MCF 10A (cell line): ENCODE measurements around the gene ASTN2. TPM values are rescaled to one million over a fixed set of nuclear protein-coding genes. Genes with fewer than 3 reads are reported as not detected.

Source experiments
- BruUV-seq: library from RNA; stranded (reverse); fragments of 400-500 nt; replicated peaks from 2 replicates; lab custom pipeline; 2021; lab: Mats Ljungman, UMichigan
- CTCF ChIA-PET: fragments of 300-600 bp; sonication (Branson Sonifier 250); formaldehyde crosslinking; extraction: SDS; loops from one replicate; lab custom pipeline; 2021; ENCODE audit warnings: antibody characterized with exemption, inconsistent platforms; lab: Yijun Ruan, JAX
- POLR2A ChIA-PET: fragments of 300-600, 350-650 bp; sonication (Branson Sonifier 250); formaldehyde crosslinking; extraction: SDS; loops from one replicate; lab custom pipeline; 2020; ENCODE audit warnings: antibody characterized with exemption, inconsistent platforms; lab: Yijun Ruan, JAX
- DNase-seq: peaks from one replicate; pipeline ENCODE4 v3.0.0-alpha.2; 2018; ENCODE audit not compliant: unreplicated experiment
- H3K27ac Mint-ChIP-seq: one replicate; pipeline ENCODE4 v1.8.0; 2022; ENCODE audit warnings: mild to moderate bottlenecking, low read depth, mixed read lengths; ENCODE audit not compliant: unreplicated experiment
- H3K27me3 Mint-ChIP-seq: one replicate; pipeline ENCODE4 v1.8.0; 2022; ENCODE audit warnings: mixed read lengths; ENCODE audit not compliant: insufficient read depth, unreplicated experiment
- H3K36me3 Mint-ChIP-seq: one replicate; pipeline ENCODE4 v1.8.0; 2022; ENCODE audit warnings: mild to moderate bottlenecking, moderate library complexity, mixed read lengths; ENCODE audit not compliant: insufficient read depth, unreplicated experiment
- H3K4me1 Mint-ChIP-seq: one replicate; pipeline ENCODE4 v1.8.0; 2022; ENCODE audit warnings: mixed read lengths; ENCODE audit not compliant: insufficient read depth, unreplicated experiment
- H3K4me3 Mint-ChIP-seq: one replicate; pipeline ENCODE4 v1.8.0; 2022; ENCODE audit warnings: mild to moderate bottlenecking, moderate library complexity, mixed read lengths; ENCODE audit not compliant: unreplicated experiment
- H3K9me3 Mint-ChIP-seq: one replicate; pipeline ENCODE4 v1.8.0; 2022; ENCODE audit warnings: mixed read lengths; ENCODE audit not compliant: unreplicated experiment
- intact Hi-C: fragments of 100-400 bp; cut with micrococcal nuclease; formaldehyde crosslinking; loops from 2 replicates; pipeline ENCODE4 v1.14.1; 2022
- total RNA-seq: library from RNA; stranded (reverse); gene quantifications from 2 replicates; pipeline ENCODE4 v1.2.3, GENCODE V29; 2022
- TF ChIP-seq, protein P1 (sequence below): fragments of 200-600 bp; IDR thresholded peaks from one replicate; pipeline ENCODE4 v1.8.0; 2022; ENCODE audit warnings: antibody characterized with exemption, mild to moderate bottlenecking; ENCODE audit not compliant: unreplicated experiment

The ASTN2 gene
- total RNA-seq, 1 experiment from 2014 or later, result 1.8 TPM

DNA sequence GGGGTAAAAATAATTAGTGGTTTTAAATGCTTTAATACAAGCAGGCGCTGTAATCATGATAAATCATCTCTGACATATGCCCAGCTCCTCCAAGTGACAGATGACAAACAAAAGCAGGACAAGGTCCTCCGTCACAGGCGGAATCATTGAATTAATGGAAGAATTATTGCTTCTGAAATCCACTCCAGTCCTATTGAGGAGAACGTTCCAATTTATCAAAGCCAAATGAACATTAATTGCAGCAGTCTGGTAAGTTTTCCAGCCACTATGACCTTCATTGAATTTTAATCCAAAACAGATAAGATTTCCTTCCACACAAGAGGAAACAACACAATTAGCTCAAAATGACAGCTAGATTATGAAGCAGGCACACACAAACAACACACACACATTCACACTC lies 136.8 kb downstream of the ASTN2 start:
- intact Hi-C loops, result no loop called here
- CTCF ChIA-PET, result no interaction called here
- H3K27me3 Mint-ChIP-seq, result no peaks in the 10 kb centered on the region
- no peak overlapping the region for H3K4me3 Mint-ChIP-seq
- no peak overlapping the region for H3K27ac Mint-ChIP-seq
- H3K36me3 Mint-ChIP-seq, result peaks cover 12% of the 10 kb centered on the region
- TF ChIP-seq, protein P1, sequence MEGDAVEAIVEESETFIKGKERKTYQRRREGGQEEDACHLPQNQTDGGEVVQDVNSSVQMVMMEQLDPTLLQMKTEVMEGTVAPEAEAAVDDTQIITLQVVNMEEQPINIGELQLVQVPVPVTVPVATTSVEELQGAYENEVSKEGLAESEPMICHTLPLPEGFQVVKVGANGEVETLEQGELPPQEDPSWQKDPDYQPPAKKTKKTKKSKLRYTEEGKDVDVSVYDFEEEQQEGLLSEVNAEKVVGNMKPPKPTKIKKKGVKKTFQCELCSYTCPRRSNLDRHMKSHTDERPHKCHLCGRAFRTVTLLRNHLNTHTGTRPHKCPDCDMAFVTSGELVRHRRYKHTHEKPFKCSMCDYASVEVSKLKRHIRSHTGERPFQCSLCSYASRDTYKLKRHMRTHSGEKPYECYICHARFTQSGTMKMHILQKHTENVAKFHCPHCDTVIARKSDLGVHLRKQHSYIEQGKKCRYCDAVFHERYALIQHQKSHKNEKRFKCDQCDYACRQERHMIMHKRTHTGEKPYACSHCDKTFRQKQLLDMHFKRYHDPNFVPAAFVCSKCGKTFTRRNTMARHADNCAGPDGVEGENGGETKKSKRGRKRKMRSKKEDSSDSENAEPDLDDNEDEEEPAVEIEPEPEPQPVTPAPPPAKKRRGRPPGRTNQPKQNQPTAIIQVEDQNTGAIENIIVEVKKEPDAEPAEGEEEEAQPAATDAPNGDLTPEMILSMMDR, result no peak
- POLR2A ChIA-PET, result no interaction called here
- BruUV-seq, result no TSS peak
- no peaks in the 10 kb centered on the region for H3K4me1 Mint-ChIP-seq
- no peak for DNase-seq
- peaks cover 29% of the 10 kb centered on the region for H3K9me3 Mint-ChIP-seq

DNA sequence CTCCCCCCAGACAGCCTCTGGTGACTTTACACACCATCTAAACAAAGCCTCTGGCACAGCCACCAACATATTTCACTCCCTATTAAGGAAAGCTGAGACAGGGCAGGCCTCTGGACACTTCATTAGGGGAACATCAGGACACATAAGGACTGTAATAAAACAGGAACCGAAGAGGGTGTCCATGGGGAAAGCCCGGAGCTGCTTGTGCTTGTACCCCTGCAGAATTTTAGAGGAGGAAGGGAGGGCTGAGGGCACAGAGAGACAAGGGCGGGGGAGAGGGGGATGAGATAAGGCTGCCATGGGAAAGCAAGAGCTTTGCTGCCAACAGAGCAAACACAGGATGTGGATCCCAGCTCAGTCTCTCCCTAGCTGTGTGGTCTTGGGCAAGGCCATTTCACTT lies 138.4 kb downstream of the ASTN2 start:
- BruUV-seq, result no TSS peak
- no peaks in the 10 kb centered on the region for H3K4me1 Mint-ChIP-seq
- peaks cover 23% of the 10 kb centered on the region for H3K9me3 Mint-ChIP-seq
- DNase-seq, result no peak
- H3K27me3 Mint-ChIP-seq, result no peaks in the 10 kb centered on the region
- TF ChIP-seq, protein P1, result no peak
- H3K36me3 Mint-ChIP-seq, result peaks cover 5% of the 10 kb centered on the region
- POLR2A ChIA-PET, result no interaction called here
- no peak overlapping the region for H3K27ac Mint-ChIP-seq
- intact Hi-C loops, result no loop called here
- CTCF ChIA-PET, result no interaction called here
- no peak overlapping the region for H3K4me3 Mint-ChIP-seq

DNA sequence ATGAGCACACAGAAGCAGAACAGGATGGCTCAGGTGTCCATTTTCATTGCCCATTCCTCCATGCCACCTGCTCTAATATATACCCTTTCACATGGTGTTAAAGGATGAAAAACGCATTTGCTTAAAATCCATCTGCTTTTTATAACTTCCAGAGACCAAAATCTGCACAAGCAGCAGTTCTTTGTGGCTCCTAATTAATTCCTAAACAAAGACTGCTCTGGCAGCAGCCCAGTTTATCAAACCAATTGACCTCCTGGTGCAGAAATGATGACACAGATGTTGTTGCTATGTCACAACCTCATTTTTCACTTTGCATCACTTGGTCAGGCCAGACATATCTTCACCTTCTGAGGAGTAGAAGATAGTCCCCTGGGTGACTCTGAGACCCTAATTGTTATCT lies 141.2 kb downstream of the ASTN2 start:
- intact Hi-C loops, result no loop called here
- Mint-ChIP-seq H3K27ac (no peak overlapping the region), H3K9me3 (peaks cover 9% of the 10 kb centered on the region), H3K4me3 (no peak overlapping the region), H3K36me3 (no peaks in the 10 kb centered on the region), H3K4me1 (no peaks in the 10 kb centered on the region), H3K27me3 (no peaks in the 10 kb centered on the region)
- CTCF ChIA-PET, result interaction anchor here (0.9 kb wide), 1 partner anchor 9 kb away, joined by 4 read pairs; no protein-coding TSS in a partner anchor
- no TSS peak for BruUV-seq
- POLR2A ChIA-PET, result no interaction called here
- TF ChIP-seq, protein P1, result no peak
- DNase-seq, result no peak

DNA sequence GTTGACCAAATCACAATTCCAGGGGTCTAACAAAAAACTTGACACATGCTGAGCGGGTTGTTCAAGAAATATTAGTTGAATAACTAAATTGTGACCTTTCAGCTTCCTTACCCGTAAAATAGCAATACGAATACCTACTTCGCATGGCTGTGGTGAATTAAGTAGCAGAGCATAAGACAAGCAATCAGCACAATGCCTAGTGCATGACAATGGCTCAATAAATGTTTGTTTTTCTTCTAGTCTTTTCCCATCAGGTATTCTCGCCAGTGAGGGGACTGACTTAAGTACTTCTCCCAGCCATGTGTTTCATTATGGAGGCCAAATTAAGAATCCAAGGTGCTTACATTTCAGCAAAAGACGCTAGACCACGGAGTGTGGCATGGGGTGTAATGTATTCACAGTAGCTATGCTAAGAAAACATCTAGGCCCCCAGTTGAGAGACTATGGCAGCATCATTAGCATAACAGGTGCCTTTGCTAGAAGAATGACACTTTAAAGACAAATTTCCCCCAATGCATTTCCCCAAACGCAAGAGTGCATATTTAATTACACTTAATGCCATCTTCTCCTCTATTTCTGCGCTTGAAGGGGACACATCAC lies 145.9 kb downstream of the ASTN2 start:
- no TSS peak for BruUV-seq

More for the DNA sequence above, 145.9 kb downstream of the ASTN2 start:
- Mint-ChIP-seq H3K4me3 (no peak overlapping the region), H3K27ac (no peak overlapping the region), H3K4me1 (no peaks in the 10 kb centered on the region), H3K9me3 (peaks cover 19% of the 10 kb centered on the region), H3K36me3 (no peaks in the 10 kb centered on the region), H3K27me3 (no peaks in the 10 kb centered on the region)
- ChIA-PET POLR2A (no interaction called here), CTCF (interaction anchor here (0.7 kb wide), 1 partner anchor 241 kb away, joined by 3 read pairs; no protein-coding TSS in a partner anchor)
- no peak for DNase-seq
- TF ChIP-seq, protein P1, result no peak
- intact Hi-C loops, result no loop called here
